Stimulated activated CD8-positive, alpha-beta memory T cell treated with anti-CD3 and anti-CD28 coated beads, Interleukin-12 subunit alpha, Interleukin-12 subunit beta, amount 100 ng/mL, for 4 hours (primary cell): Measurements from ENCODE around the gene SCP2D1.
"Not testable (repeated sequence)": the region's sequence is repeated elsewhere in the genome, so short reads cannot be mapped to it uniquely, and the experiment has no call there.

Source experiments
- DNase-seq: peaks from one replicate; pipeline ENCODE4 v3.0.0-alpha.2; 2020; ENCODE audit warnings: low read depth

SCP2D1 gene

GRCh38 chr20:18813483-18813882 lies at the start of gene SCP2D1:
SCP2D1 (plus strand) TSS chr20:18813783; CDS start chr20:18813816, 33 bp downstream.
- DNase-seq, result no peak

GRCh38 chr20:18767676-18768075 lies 45.9 kb upstream of the SCP2D1 start:
- DNase-seq, result no peak

- DNase-seq, result no peak
Observed at GRCh38 chr20:18773566-18773965, 40.0 kb upstream of the SCP2D1 start.

GRCh38 chr20:18774207-18774606 lies 39.4 kb upstream of the SCP2D1 start:
- no peak for DNase-seq

- no peak for DNase-seq
Observed at GRCh38 chr20:18775633-18776032, 38.0 kb upstream of the SCP2D1 start.

- DNase-seq, result no peak
Observed at GRCh38 chr20:18778690-18779392, 34.7 kb upstream of the SCP2D1 start.

- DNase-seq, result no peak
Observed at GRCh38 chr20:18780385-18781130, 33.0 kb upstream of the SCP2D1 start.

GRCh38 chr20:18781509-18781908 lies 32.1 kb upstream of the SCP2D1 start:
- DNase-seq, result no peak

GRCh38 chr20:18783385-18783959 lies 30.1 kb upstream of the SCP2D1 start:
- DNase-seq, result no peak

GRCh38 chr20:18787046-18787445 lies 26.5 kb upstream of the SCP2D1 start:
- DNase-seq, result not testable (repeated sequence)

GRCh38 chr20:18788021-18788420 lies 25.6 kb upstream of the SCP2D1 start:
- DNase-seq, result no peak

GRCh38 chr20:18790787-18791186 lies 22.8 kb upstream of the SCP2D1 start:
- no peak for DNase-seq

GRCh38 chr20:18793625-18794427 lies 19.8 kb upstream of the SCP2D1 start:
- peak; percentile 71 for DNase-seq

- DNase-seq, result no peak
Observed at GRCh38 chr20:18794428-18794787, 19.2 kb upstream of the SCP2D1 start.

- DNase-seq, result no peak
Observed at GRCh38 chr20:18795366-18795765, 18.2 kb upstream of the SCP2D1 start.

GRCh38 chr20:18796282-18796833 lies 17.2 kb upstream of the SCP2D1 start:
- DNase-seq, result no peak

GRCh38 chr20:18801516-18801915 lies 12.1 kb upstream of the SCP2D1 start:
- no peak for DNase-seq

GRCh38 chr20:18802012-18802634 lies 11.5 kb upstream of the SCP2D1 start:
- DNase-seq, result no peak

GRCh38 chr20:18805881-18806280 lies 7.7 kb upstream of the SCP2D1 start:
- no peak for DNase-seq

GRCh38 chr20:18808712-18809111 lies 4.9 kb upstream of the SCP2D1 start:
- DNase-seq, result no peak

GRCh38 chr20:18811186-18811585 lies 2.4 kb upstream of the SCP2D1 start:
- DNase-seq, result no peak

GRCh38 chr20:18811904-18812303 lies 1.7 kb upstream of the SCP2D1 start:
- DNase-seq, result no peak
